Mesenchymal stem cell (in vitro differentiated cells and primary cell): ENCODE data around the gene CLASP1.

ENCODE experiments used
- DNase-seq: peaks from one replicate; pipeline ENCODE4 v3.0.0-alpha.2; 2013
- H2AFZ ChIP-seq: one replicate; pipeline ENCODE4 v1.6.1; 2013; ENCODE audit warnings: low read depth, mild to moderate bottlenecking, control low read depth, inconsistent platforms, low read length, moderate library complexity
- H2AK5ac ChIP-seq: 2 replicates; pipeline ENCODE4 v1.6.1; 2013; ENCODE audit warnings: low read length, moderate library complexity, mild to moderate bottlenecking, inconsistent platforms; ENCODE audit not compliant: severe bottlenecking
- H2BK120ac ChIP-seq: one replicate; pipeline ENCODE4 v1.6.1; 2013; ENCODE audit warnings: low read depth, mild to moderate bottlenecking, inconsistent platforms, low read length, moderate library complexity
- H2BK12ac ChIP-seq, 2 experiments: one replicate each; pipeline ENCODE4 v1.6.1; 2013; ENCODE audit warnings: inconsistent platforms in 2 of 2, low read length in 2 of 2, mild to moderate bottlenecking in 2 of 2, moderate library complexity in 2 of 2, control low read depth in 1 of 2
- H2BK15ac ChIP-seq: one replicate; pipeline ENCODE4 v1.6.1; 2013; ENCODE audit warnings: mild to moderate bottlenecking, low read depth, inconsistent platforms; ENCODE audit not compliant: poor library complexity, severe bottlenecking
- H2BK5ac ChIP-seq: 2 replicates; pipeline ENCODE4 v1.6.1; 2013; ENCODE audit warnings: low read depth, mild to moderate bottlenecking, low read length, control low read depth, inconsistent platforms; ENCODE audit not compliant: poor library complexity, severe bottlenecking
- H3K14ac ChIP-seq, 2 experiments: one replicate each; pipeline ENCODE4 v1.6.1; 2013; ENCODE audit warnings: inconsistent platforms in 2 of 2, low read length in 2 of 2, control low read depth in 1 of 2, mild to moderate bottlenecking in 1 of 2, moderate library complexity in 1 of 2
- H3K18ac ChIP-seq, 2 experiments: one replicate each; pipeline ENCODE4 v1.6.1; 2013; ENCODE audit warnings: inconsistent platforms in 2 of 2, low read length in 2 of 2, control low read depth in 1 of 2, low read depth in 1 of 2, mild to moderate bottlenecking in 1 of 2
- H3K23ac ChIP-seq, 2 experiments: one replicate each; pipeline ENCODE4 v1.6.1; 2013; ENCODE audit warnings: inconsistent platforms in 2 of 2, low read length in 2 of 2, mild to moderate bottlenecking in 2 of 2, moderate library complexity in 2 of 2, control low read depth in 1 of 2
- H3K27ac ChIP-seq: 2 replicates; pipeline ENCODE4 v1.5.1; 2013; ENCODE audit warnings: mild to moderate bottlenecking, moderate library complexity, low read length, control low read depth, inconsistent platforms; ENCODE audit not compliant: poor library complexity, severe bottlenecking
- H3K27me3 ChIP-seq, 2 experiments: 2 replicates each; pipeline versions ENCODE4 v1.6.1 to v1.7.0; 2013; ENCODE audit warnings: low read length in 2 of 2, mild to moderate bottlenecking in 2 of 2, moderate library complexity in 2 of 2, control low read depth in 1 of 2, inconsistent platforms in 1 of 2; ENCODE audit not compliant: control insufficient read depth in 1 of 2, insufficient read depth in 1 of 2
- H3K36me3 ChIP-seq, 2 experiments: 2 replicates each; pipeline versions ENCODE4 v1.6.1 to v1.7.0; 2013; ENCODE audit warnings: low read length in 2 of 2, control low read depth in 1 of 2, inconsistent platforms in 1 of 2, low read depth in 1 of 2, mild to moderate bottlenecking in 1 of 2; ENCODE audit not compliant: insufficient read depth in 2 of 2, control insufficient read depth in 1 of 2
- H3K4ac ChIP-seq, 2 experiments: one replicate each; pipeline ENCODE4 v1.6.1; 2013; ENCODE audit warnings: inconsistent platforms in 2 of 2, low read length in 2 of 2, mild to moderate bottlenecking in 2 of 2, moderate library complexity in 2 of 2, control low read depth in 1 of 2, low read depth in 1 of 2
- H3K4me1 ChIP-seq: 2 replicates; pipeline ENCODE4 v1.6.1; 2013; ENCODE audit warnings: low read depth, low read length, control low read depth; ENCODE audit not compliant: control insufficient read depth, insufficient read depth
- H3K4me2 ChIP-seq: 2 replicates; pipeline ENCODE4 v1.6.1; 2013; ENCODE audit warnings: low read length, mild to moderate bottlenecking, inconsistent platforms; ENCODE audit not compliant: poor library complexity, severe bottlenecking
- H3K4me3 ChIP-seq, 2 experiments: 2 replicates each; pipeline versions ENCODE4 v1.5.1 to v1.7.0; 2013; ENCODE audit warnings: low read length in 2 of 2, mild to moderate bottlenecking in 2 of 2, control low read depth in 1 of 2, low read depth in 1 of 2; ENCODE audit not compliant: insufficient read depth in 1 of 2
- H3K79me1 ChIP-seq: replicated peaks from 2 replicates; pipeline ENCODE4 v1.6.1; 2013; ENCODE audit warnings: mild to moderate bottlenecking, control low read depth, low read length, inconsistent platforms; ENCODE audit not compliant: poor library complexity, severe bottlenecking
- H3K9ac ChIP-seq: 2 replicates; pipeline ENCODE4 v1.7.0; 2013; ENCODE audit warnings: mild to moderate bottlenecking, low read length, moderate library complexity
- H3K9me3 ChIP-seq: 2 replicates; pipeline ENCODE4 v1.7.0; 2013; ENCODE audit warnings: mild to moderate bottlenecking, low read length; ENCODE audit not compliant: control insufficient read depth
- H4K8ac ChIP-seq: one replicate; pipeline ENCODE4 v1.6.1; 2013; ENCODE audit warnings: inconsistent platforms, mild to moderate bottlenecking, low read length, moderate library complexity
- H4K91ac ChIP-seq: one replicate; pipeline ENCODE4 v1.6.1; 2013; ENCODE audit warnings: mild to moderate bottlenecking, low read length, inconsistent platforms
- WGBS: methylation state at CpG from one replicate; pipeline ENCODE4 v1.1.7; 2013; ENCODE audit warnings: mixed read lengths; 5-methylcytosine and 5-hydroxymethylcytosine counted together

Gene CLASP1

DNA sequence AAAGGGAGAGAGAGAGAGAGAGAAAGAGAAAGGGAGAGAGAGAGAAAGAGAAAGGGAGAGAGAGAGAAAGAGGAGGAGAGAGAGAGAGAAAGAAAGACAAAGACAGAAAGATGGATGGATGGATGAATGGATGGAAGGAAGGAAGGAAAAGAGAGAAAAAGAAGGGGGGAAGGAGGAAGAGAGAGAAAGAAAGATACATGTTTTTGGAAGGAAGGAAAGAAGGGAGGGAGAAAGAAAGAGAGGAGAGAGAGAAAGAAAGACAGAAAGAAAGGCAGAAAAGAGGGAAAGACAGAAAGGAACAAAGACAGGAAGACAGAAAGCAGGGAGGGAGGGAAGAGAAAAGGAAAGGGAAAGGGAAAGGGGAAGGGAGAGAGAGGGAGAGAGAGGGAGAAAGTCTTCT, 67.0 kb downstream of the CLASP1 start:
- no peak overlapping the region for H3K14ac ChIP-seq
- H3K27me3 ChIP-seq: no peaks in the 10 kb centered on the region
- H3K9ac ChIP-seq: no peak overlapping the region
- no peak overlapping the region for H2BK15ac ChIP-seq
- H3K18ac ChIP-seq: no peak overlapping the region
- no peak overlapping the region for H3K4me2 ChIP-seq
- no peak overlapping the region for H2AK5ac ChIP-seq
- no peak overlapping the region for H2BK120ac ChIP-seq
- H3K27ac ChIP-seq: no peak overlapping the region
- H2BK5ac ChIP-seq: no peak overlapping the region
- H3K36me3 ChIP-seq: peaks cover 0 to 3% of the 10 kb centered on the region in 2 experiments
- DNase-seq: no peak
- H3K79me1 ChIP-seq: peaks cover 29% of the 10 kb centered on the region
- no peaks in the 10 kb centered on the region for H3K9me3 ChIP-seq
- no peaks in the 10 kb centered on the region for H3K4me1 ChIP-seq
- no peak overlapping the region for H4K8ac ChIP-seq
- H3K4me3 ChIP-seq: no peak overlapping the region
- no peak overlapping the region for H3K4ac ChIP-seq
- no peak overlapping the region for H4K91ac ChIP-seq
- no peak overlapping the region for H3K23ac ChIP-seq
- H2AFZ ChIP-seq: no peak overlapping the region
- H2BK12ac ChIP-seq: no peak overlapping the region

DNA sequence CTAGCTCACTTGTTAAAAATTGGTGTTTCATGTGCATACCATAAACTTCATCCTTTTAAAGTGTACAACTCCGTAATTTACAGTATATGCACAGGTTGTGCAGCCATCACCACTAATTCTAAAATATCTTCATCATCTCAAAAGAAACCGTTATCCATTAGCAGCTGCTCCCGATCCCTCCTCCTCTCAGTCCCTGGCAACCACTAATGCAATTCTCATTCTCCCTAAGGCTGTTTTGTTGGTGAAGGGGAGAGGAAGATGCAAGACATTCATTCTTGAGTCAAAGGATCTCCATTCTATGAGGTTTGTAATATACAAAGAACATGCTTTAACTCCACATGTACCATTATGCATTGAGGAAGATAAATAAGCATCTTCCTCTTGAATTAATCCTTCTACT, 70.0 kb downstream of the CLASP1 start:
- WGBS: 100% methylated on average over 2 of the region's 3 CpGs
- no peaks in the 10 kb centered on the region for H3K4me1 ChIP-seq
- no peak overlapping the region for H3K18ac ChIP-seq
- no peak for DNase-seq
- H2BK5ac ChIP-seq: no peak overlapping the region
- no peak overlapping the region for H2BK12ac ChIP-seq
- H4K91ac ChIP-seq: no peak overlapping the region
- H3K9me3 ChIP-seq: no peaks in the 10 kb centered on the region
- H3K4ac ChIP-seq: no peak overlapping the region
- no peaks in the 10 kb centered on the region for H3K36me3 ChIP-seq
- no peak overlapping the region for H2AFZ ChIP-seq
- no peak overlapping the region for H3K23ac ChIP-seq
- H2BK15ac ChIP-seq: no peak overlapping the region
- H3K27me3 ChIP-seq: no peaks in the 10 kb centered on the region
- H2BK120ac ChIP-seq: no peak overlapping the region
- no peak overlapping the region for H3K27ac ChIP-seq
- no peak overlapping the region for H3K14ac ChIP-seq
- H4K8ac ChIP-seq: no peak overlapping the region
- H2AK5ac ChIP-seq: no peak overlapping the region
- H3K4me2 ChIP-seq: no peak overlapping the region
- no peak overlapping the region for H3K9ac ChIP-seq
- no peak overlapping the region for H3K4me3 ChIP-seq
- peaks cover 22% of the 10 kb centered on the region for H3K79me1 ChIP-seq

DNA sequence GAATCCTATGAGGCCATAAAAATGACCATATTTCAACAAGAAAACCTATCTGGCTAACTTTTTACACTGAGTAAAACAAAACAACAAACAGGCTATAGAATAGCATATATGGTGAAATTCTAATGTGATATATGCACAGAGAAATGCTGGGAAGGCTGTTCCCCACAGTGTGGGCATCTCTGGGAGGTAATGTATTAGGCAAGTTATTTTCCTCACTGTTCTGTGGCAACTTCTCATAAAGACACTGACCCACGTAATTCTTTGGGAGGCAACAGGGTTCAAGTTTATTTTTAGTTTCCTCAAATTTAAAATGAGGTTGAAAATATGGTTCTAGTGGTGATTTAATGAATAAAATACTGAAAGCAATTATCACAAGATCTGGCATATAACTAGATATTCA, 71.9 kb downstream of the CLASP1 start:
- no peak overlapping the region for H4K8ac ChIP-seq
- no peak overlapping the region for H3K4me3 ChIP-seq
- H2AFZ ChIP-seq: no peak overlapping the region
- no peak overlapping the region for H3K27ac ChIP-seq
- H3K36me3 ChIP-seq: no peaks in the 10 kb centered on the region
- no peak overlapping the region for H2BK120ac ChIP-seq
- no peaks in the 10 kb centered on the region for H3K4me1 ChIP-seq
- H3K18ac ChIP-seq: no peak overlapping the region
- H3K27me3 ChIP-seq: no peaks in the 10 kb centered on the region
- no peak overlapping the region for H4K91ac ChIP-seq
- no peak overlapping the region for H2BK12ac ChIP-seq
- no CpG with 5 or more reads among the region's 1 CpG for WGBS
- H3K4ac ChIP-seq: no peak overlapping the region
- no peak overlapping the region for H2BK15ac ChIP-seq
- H3K14ac ChIP-seq: no peak overlapping the region
- H2AK5ac ChIP-seq: no peak overlapping the region
- no peak for DNase-seq
- no peak overlapping the region for H3K23ac ChIP-seq
- H3K79me1 ChIP-seq: peaks cover 19% of the 10 kb centered on the region
- H3K9me3 ChIP-seq: no peaks in the 10 kb centered on the region
- H3K9ac ChIP-seq: no peak overlapping the region
- H3K4me2 ChIP-seq: no peak overlapping the region
- H2BK5ac ChIP-seq: no peak overlapping the region

DNA sequence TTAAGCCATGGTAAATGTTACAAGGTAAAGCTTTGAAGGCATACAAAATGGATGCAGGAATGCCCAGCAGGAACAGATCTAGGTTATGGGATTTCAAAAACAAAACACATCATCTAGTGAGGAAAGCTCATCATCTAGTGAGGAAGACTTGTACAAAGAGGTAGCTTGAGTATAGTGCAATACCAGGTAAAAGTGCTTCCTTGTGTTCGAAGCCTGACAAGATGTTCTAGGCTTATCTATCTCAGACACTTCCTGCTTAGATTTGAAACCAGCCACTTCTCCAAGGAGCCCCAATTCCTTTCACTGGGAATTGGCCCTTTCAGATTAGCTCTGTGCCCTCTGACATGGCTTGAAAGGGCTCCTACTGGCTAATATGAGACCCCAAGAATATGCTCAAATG, 73.0 kb downstream of the CLASP1 start:
- Histone ChIP-seq H3K36me3 (peaks cover 0 to 6% of the 10 kb centered on the region in 2 experiments), H2BK120ac (no peak overlapping the region), H2BK12ac (no peak overlapping the region), H3K9me3 (no peaks in the 10 kb centered on the region), H3K27ac (no peak overlapping the region), H3K23ac (no peak overlapping the region), H4K91ac (no peak overlapping the region), H3K4ac (no peak overlapping the region), H3K9ac (no peak overlapping the region), H3K27me3 (no peaks in the 10 kb centered on the region), H2AK5ac (no peak overlapping the region), H2BK15ac (no peak overlapping the region), H4K8ac (no peak overlapping the region), H3K4me2 (no peak overlapping the region), H3K4me3 (no peak overlapping the region), H3K14ac (no peak overlapping the region), H3K18ac (no peak overlapping the region), H3K79me1 (peaks cover 24% of the 10 kb centered on the region), H3K4me1 (no peaks in the 10 kb centered on the region), H2BK5ac (no peak overlapping the region), H2AFZ (no peak overlapping the region)
- 96% methylated on average over 1 of the region's 1 CpG for WGBS
- DNase-seq: no peak
